Astrocyte of the spinal cord (primary cell): Measurements from ENCODE around the gene NEMP2.

Experiments
- DNase-seq: peaks from one replicate; pipeline ENCODE4 v3.0.0; 2011; ENCODE audit warnings: low read depth, low spot score
- H3K4me3 ChIP-seq: 2 replicates; pipeline ENCODE4 v1.5.1; 2011; ENCODE audit warnings: low read depth, mild to moderate bottlenecking, low read length, moderate library complexity
- CTCF ChIP-seq: IDR thresholded peaks from 2 replicates; pipeline ENCODE4 v1.5.1; 2012; ENCODE audit warnings: low read depth, mild to moderate bottlenecking, low read length, inconsistent platforms
- in situ Hi-C: cut with HindIII; loops from 2 replicates; pipeline ENCODE4 v1.10.0; 2017; ENCODE audit warnings: low sequenced_read_pairs

The NEMP2 gene

GRCh38 chr2:190530248-190530900 is 4.1 kb downstream of the NEMP2 start:
- peak; percentile 37 for DNase-seq
- in situ Hi-C loops, result no loop called here
- H3K4me3 ChIP-seq, result no peak overlapping the region
- no peak for TF ChIP-seq CTCF

GRCh38 chr2:190529486-190530247 is 4.9 kb downstream of the NEMP2 start:
- no peak for DNase-seq
- H3K4me3 ChIP-seq, result no peak overlapping the region
- in situ Hi-C loops, result no loop called here
- no peak for TF ChIP-seq CTCF

GRCh38 chr2:190528521-190529001 is 6.0 kb downstream of the NEMP2 start:
- no peak overlapping the region for H3K4me3 ChIP-seq
- in situ Hi-C loops, result no loop called here
- TF ChIP-seq CTCF, result no peak
- peak; percentile 12 for DNase-seq

GRCh38 chr2:190527918-190528317 is 6.6 kb downstream of the NEMP2 start:
- DNase-seq, result no peak
- no peak overlapping the region for H3K4me3 ChIP-seq
- TF ChIP-seq CTCF, result no peak
- in situ Hi-C loops, result no loop called here

- no peak for DNase-seq
- in situ Hi-C loops, result no loop called here
- no peak overlapping the region for H3K4me3 ChIP-seq
- no peak for TF ChIP-seq CTCF
Measured at GRCh38 chr2:190527214-190527613, 7.3 kb downstream of the NEMP2 start.

- no peak for DNase-seq
- in situ Hi-C loops, result no loop called here
- H3K4me3 ChIP-seq, result no peak overlapping the region
- TF ChIP-seq CTCF, result no peak
Measured at GRCh38 chr2:190526105-190526750, 8.3 kb downstream of the NEMP2 start.
